Measurements from ENCODE around the gene MAMLD1.

Gene MAMLD1

DNA sequence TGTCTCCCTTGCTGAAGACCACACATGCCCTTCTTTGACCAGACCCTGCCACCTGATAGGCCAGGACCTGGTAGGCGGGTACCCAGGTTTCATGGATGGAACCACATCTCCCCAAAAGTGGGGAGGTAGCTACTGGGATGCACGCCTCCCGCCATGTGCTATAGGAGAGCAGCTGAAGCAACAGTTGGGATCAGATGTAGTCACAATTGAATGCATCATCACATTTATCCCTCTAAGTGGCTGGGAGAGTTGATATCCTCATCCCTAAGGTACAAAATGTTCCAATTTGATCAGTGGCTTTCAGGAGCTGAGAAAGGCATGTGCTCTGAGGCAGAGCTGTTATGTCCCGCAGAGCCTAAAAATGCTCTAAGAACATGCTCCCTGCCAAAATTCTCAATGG is 151.3 kb downstream of the MAMLD1 start:
- no peaks in the 10 kb centered on the region for H3K27me3 ChIP-seq (ENCODE audit: insufficient read depth, low read depth, severe bottlenecking)
- no peaks in the 10 kb centered on the region for H3K36me3 ChIP-seq
- no peak for TF ChIP-seq CTCF (IDR thresholded peaks at IDR 0.05; ENCODE audit: low read depth, low read length)
- DNase-seq = no peak
- no peak overlapping the region for H3K27ac ChIP-seq
- H3K4me3 ChIP-seq (ENCODE audit: low read depth, low read length) = no peak overlapping the region
- no peaks in the 10 kb centered on the region for H3K9me3 ChIP-seq (ENCODE audit: severe bottlenecking)

- no peak for TF ChIP-seq CTCF (IDR thresholded peaks at IDR 0.05; ENCODE audit: low read depth, low read length)
- Histone ChIP-seq H3K36me3 (no peaks in the 10 kb centered on the region), H3K27me3 (ENCODE audit: insufficient read depth, low read depth, severe bottlenecking) (no peaks in the 10 kb centered on the region), H3K9me3 (ENCODE audit: severe bottlenecking) (no peaks in the 10 kb centered on the region), H3K4me3 (ENCODE audit: low read depth, low read length) (no peak overlapping the region), H3K27ac (no peak overlapping the region)
- DNase-seq = no peak
These were observed 152.7 kb downstream of the MAMLD1 start for GRCh38 chrX:150515801-150516200.

DNA sequence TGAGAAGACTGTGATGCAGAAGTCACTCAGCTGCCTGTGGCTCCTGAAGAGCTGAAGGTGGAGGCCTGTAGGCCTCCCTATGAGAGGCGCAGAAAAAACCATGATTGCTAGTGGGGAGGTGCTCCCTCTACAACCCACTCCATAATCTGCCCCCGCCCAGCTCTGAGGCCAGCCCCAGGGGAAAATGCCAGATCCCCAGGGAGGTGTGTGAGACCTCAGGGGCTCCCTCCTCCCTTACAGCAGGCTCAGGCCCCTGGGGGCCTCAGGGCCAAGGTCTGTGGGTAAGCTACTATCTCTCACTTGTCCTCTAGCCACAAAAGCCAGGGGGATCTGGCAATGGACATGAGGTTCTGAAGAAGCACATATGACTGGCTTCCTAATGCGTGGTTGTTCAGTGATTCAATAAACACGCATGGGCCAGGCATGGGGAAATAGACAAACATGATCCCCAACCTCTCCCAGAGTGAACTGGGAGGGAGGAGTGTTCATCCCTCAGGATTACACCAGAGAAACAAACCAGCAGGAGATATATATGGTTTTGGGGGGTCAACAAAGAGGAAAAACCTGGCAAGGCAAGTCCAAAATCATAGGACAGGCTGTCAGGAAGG is 154.3 kb downstream of the MAMLD1 start:
- TF ChIP-seq CTCF (IDR thresholded peaks at IDR 0.05; ENCODE audit: low read depth, low read length) = no peak
- DNase-seq = peak; percentile 70
- no peaks in the 10 kb centered on the region for H3K9me3 ChIP-seq (ENCODE audit: severe bottlenecking)
- no peaks in the 10 kb centered on the region for H3K36me3 ChIP-seq
- no peaks in the 10 kb centered on the region for H3K27me3 ChIP-seq (ENCODE audit: insufficient read depth, low read depth, severe bottlenecking)
- peak overlapping the region; percentile 13; the same call in 1 of the 2 replicates for H3K4me3 ChIP-seq (ENCODE audit: low read depth, low read length)
- peak overlapping the region; percentile 89 for H3K27ac ChIP-seq

- H3K4me3 ChIP-seq (ENCODE audit: low read depth, low read length) = no peak overlapping the region
- TF ChIP-seq CTCF (IDR thresholded peaks at IDR 0.05; ENCODE audit: low read depth, low read length) = no peak
- H3K36me3 ChIP-seq = no peaks in the 10 kb centered on the region
- no peak for DNase-seq
- H3K9me3 ChIP-seq (ENCODE audit: severe bottlenecking) = no peaks in the 10 kb centered on the region
- H3K27me3 ChIP-seq (ENCODE audit: insufficient read depth, low read depth, severe bottlenecking) = no peaks in the 10 kb centered on the region
- H3K27ac ChIP-seq = no peak overlapping the region
These were observed 159.4 kb downstream of the MAMLD1 start for GRCh38 chrX:150522494-150522893.

DNA sequence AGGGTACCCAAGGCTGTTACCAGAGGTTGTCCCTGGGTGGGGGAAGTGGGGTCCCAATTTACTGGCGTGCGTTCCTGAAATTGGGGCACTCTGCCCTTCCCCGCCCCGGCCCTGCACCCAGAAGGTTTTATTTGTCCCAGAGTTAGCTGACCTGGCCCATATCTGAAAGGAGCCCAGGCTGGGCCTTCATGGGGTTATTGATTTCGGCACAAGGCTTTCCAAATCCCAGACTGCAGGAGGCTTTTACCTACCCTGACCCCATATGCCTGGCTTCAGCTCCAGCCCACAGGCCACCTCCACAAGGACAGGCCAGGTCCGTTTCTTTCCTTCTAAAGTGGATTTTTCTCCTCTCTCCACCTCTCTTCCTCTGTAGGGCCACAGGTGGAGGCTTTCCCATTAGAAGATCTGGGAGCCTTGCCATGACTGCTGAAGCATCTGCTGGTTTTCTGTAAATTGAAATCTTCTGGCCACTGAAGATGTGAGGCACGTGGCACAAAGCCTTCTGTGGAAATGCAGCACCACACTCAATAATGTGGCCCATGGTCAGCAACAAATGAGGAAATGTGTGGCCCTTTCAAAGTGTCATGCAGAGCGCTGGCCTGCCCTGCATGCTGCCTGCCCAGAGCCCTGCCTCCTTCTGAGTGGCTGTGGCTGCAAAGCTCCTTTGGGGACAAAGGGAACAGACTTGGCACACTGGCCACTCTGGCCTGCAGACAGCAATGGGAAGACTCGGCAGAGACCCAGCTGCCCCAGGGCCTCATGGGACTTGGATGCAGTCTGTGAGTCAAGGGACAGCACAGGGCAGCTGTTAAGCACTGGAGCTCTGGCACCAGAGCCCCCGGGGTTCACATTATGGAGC is 162.2 kb downstream of the MAMLD1 start:
- no peak for TF ChIP-seq CTCF (IDR thresholded peaks at IDR 0.05; ENCODE audit: low read depth, low read length)
- Histone ChIP-seq H3K4me3 (ENCODE audit: low read depth, low read length) (no peak overlapping the region), H3K27me3 (ENCODE audit: insufficient read depth, low read depth, severe bottlenecking) (no peaks in the 10 kb centered on the region), H3K36me3 (no peaks in the 10 kb centered on the region), H3K27ac (no peak overlapping the region), H3K9me3 (ENCODE audit: severe bottlenecking) (no peaks in the 10 kb centered on the region)
- no peak for DNase-seq
